Panc1 (cell line): Measurements from ENCODE around the gene HSBP1L1. TPM values are rescaled to one million over a fixed set of nuclear protein-coding genes. Genes with fewer than 3 reads are reported as not detected.

Experiments used
- ATAC-seq: fragments of 200-7000 bp; cut with Tn5 transposase; 2 replicates; pipeline ENCODE4 v1.9.1; 2020; ENCODE audit warnings: mild to moderate bottlenecking, moderate library complexity
- BruUV-seq: library from RNA; stranded (reverse); fragments of 400-500 nt; replicated peaks from 2 replicates; lab custom pipeline; 2021; lab: Mats Ljungman, UMichigan
- CTCF ChIA-PET: fragments of 300-600 bp; sonication (Branson Sonifier 250); formaldehyde crosslinking; loops from one replicate; lab custom pipeline; 2022; ENCODE audit warnings: antibody characterized with exemption; lab: Charles Lee
- POLR2A ChIA-PET: fragments of 300-600 bp; sonication (Branson Sonifier 250); formaldehyde crosslinking; loops from one replicate; lab custom pipeline; 2022; ENCODE audit warnings: antibody characterized with exemption; lab: Charles Lee
- DNase-seq: peaks from one replicate; pipeline ENCODE4 v3.0.0-alpha.2; 2010; ENCODE audit warnings: low read depth, low spot score
- H3K27ac ChIP-seq: 2 replicates; pipeline ENCODE4 v1.5.1; 2011; ENCODE audit warnings: mild to moderate bottlenecking, low read length, inconsistent platforms
- H3K27me3 ChIP-seq: fragments of 200-500 bp; sonication (Bioruptor generic); 2 replicates; pipeline ENCODE4 v1.6.0; 2014; ENCODE audit warnings: low read length, inconsistent platforms; ENCODE audit not compliant: control insufficient read depth, insufficient read depth
- H3K36me3 ChIP-seq: fragments of 200-500 bp; sonication (Bioruptor generic); 2 replicates; pipeline ENCODE4 v1.5.1; 2014; ENCODE audit warnings: inconsistent platforms, mild to moderate bottlenecking, low read length, moderate library complexity; ENCODE audit not compliant: control insufficient read depth, insufficient read depth
- H3K4me1 ChIP-seq: 2 replicates; pipeline ENCODE4 v1.5.1; 2011; ENCODE audit warnings: inconsistent platforms, mild to moderate bottlenecking, low read length, moderate library complexity; ENCODE audit not compliant: control insufficient read depth, insufficient read depth
- H3K4me3 ChIP-seq, 2 experiments: 2 replicates each; pipeline ENCODE4 v1.5.1; 2011 to 2012; ENCODE audit warnings: low read depth in 2 of 2, low read length in 2 of 2, mild to moderate bottlenecking in 2 of 2, inconsistent platforms in 1 of 2, moderate library complexity in 1 of 2
- H3K9me3 ChIP-seq: fragments of 200-500 bp; sonication (Bioruptor generic); 2 replicates; pipeline ENCODE4 v1.5.1; 2014; ENCODE audit warnings: low read depth, mild to moderate bottlenecking, inconsistent platforms, low read length, moderate library complexity; ENCODE audit not compliant: control insufficient read depth, insufficient read depth
- CTCF ChIP-seq: fragments of 450-650 bp; IDR thresholded peaks from 2 replicates; pipeline ENCODE4 v1.5.1; 2017; ENCODE audit warnings: mild to moderate bottlenecking
- POLR2AphosphoS5 ChIP-seq: IDR thresholded peaks from 2 replicates; pipeline ENCODE4 v1.6.1; 2012; ENCODE audit warnings: mild to moderate bottlenecking, low read depth, low read length, moderate library complexity
- REST ChIP-seq, 2 experiments: IDR thresholded peaks; 2 replicates each; pipeline ENCODE4 v1.6.1; 2011 to 2012; ENCODE audit warnings: low read depth in 2 of 2, control low read depth in 1 of 2, low read length in 1 of 2, mild to moderate bottlenecking in 1 of 2, moderate library complexity in 1 of 2; ENCODE audit not compliant: insufficient read depth in 1 of 2
- SIN3A ChIP-seq: IDR thresholded peaks from 2 replicates; pipeline ENCODE4 v1.6.1; 2012; ENCODE audit warnings: low read depth, mild to moderate bottlenecking, low read length, moderate library complexity, borderline replicate concordance; ENCODE audit not compliant: insufficient read depth
- TCF7L2 ChIP-seq: IDR thresholded peaks from 2 replicates; pipeline ENCODE4 v1.6.1; 2011; ENCODE audit warnings: mild to moderate bottlenecking, low read depth, low read length, inconsistent platforms
- in situ Hi-C: cut with HindIII; loops from 2 replicates; pipeline ENCODE4 v1.10.0; 2016; ENCODE audit warnings: low sequenced_read_pairs, low pct_unique_long_range_greater_than_20kb
- intact Hi-C: fragments of 100-400 bp; cut with micrococcal nuclease; formaldehyde crosslinking; loops from one replicate; pipeline ENCODE4 v1.10.0; 2022; ENCODE audit not compliant: unreplicated experiment
- total RNA-seq: library from RNA; stranded (reverse); gene quantifications from one replicate; pipeline ENCODE4 v1.2.1, GENCODE V29; 2021; ENCODE audit not compliant: unreplicated experiment

The HSBP1L1 gene
- total RNA-seq, 1 experiment from 2014 or later: 45.4 TPM

GRCh38 chr18:79945118-79946042 is 19.1 kb upstream of the HSBP1L1 start:
- Histone ChIP-seq H3K27me3 (no peaks in the 10 kb centered on the region), H3K4me3 (no peak overlapping the region), H3K27ac (peak overlapping the region; percentile 10; the same call in 1 of the 2 replicates), H3K9me3 (no peaks in the 10 kb centered on the region), H3K36me3 (no peaks in the 10 kb centered on the region; the same call in 1 of the 2 replicates), H3K4me1 (peaks cover 28% of the 10 kb centered on the region)
- in situ Hi-C loops: no loop called here
- intact Hi-C loops: no loop called here
- TF ChIP-seq REST (IDR thresholded peaks at IDR 0.05; ENCODE audit: insufficient read depth in 1 of 2, low read depth in 2 of 2, low read length in 1 of 2) (no peak), SIN3A (no peak)
- no peak for DNase-seq
- POLR2A ChIA-PET: interaction anchor here (0.6 kb wide), 1 partner anchor 175 kb away, joined by 4 read pairs; no protein-coding TSS in a partner anchor
- BruUV-seq: no TSS peak
- ATAC-seq: peak; percentile 50
- CTCF ChIA-PET: no interaction called here

- in situ Hi-C loops (no loop called here), intact Hi-C loops (no loop called here)
- CTCF ChIA-PET: no interaction called here
- no peak for ATAC-seq
- no peaks in the 10 kb centered on the region; the same call in 1 of the 2 replicates for H3K36me3 ChIP-seq
- H3K27me3 ChIP-seq: no peaks in the 10 kb centered on the region
- no TSS peak for BruUV-seq
- peaks cover 30% of the 10 kb centered on the region for H3K4me1 ChIP-seq
- TF ChIP-seq POLR2AphosphoS5 (no peak), TCF7L2 (no peak), CTCF (no peak), SIN3A (no peak), REST (IDR thresholded peaks at IDR 0.05; ENCODE audit: insufficient read depth in 1 of 2, low read depth in 2 of 2, low read length in 1 of 2) (no peak)
- no peak overlapping the region for H3K27ac ChIP-seq
- DNase-seq: no peak
- no peak overlapping the region for H3K4me3 ChIP-seq
- POLR2A ChIA-PET: no interaction called here
- H3K9me3 ChIP-seq: no peaks in the 10 kb centered on the region
These were observed 17.2 kb upstream of the HSBP1L1 start for GRCh38 chr18:79947054-79947755.
